HG03378 (cell line): ENCODE measurements around the gene HNRNPLL.
A peak's percentile ranks its signal among the peaks of the same experiment; 100 is the strongest.
"Not testable (repeated sequence)": the region's sequence is repeated elsewhere in the genome, so short reads cannot be mapped to it uniquely, and the experiment has no call there.

Source experiments
- ATAC-seq: cut with Tn5 transposase; IDR thresholded peaks from one replicate; pipeline ENCODE4 v1.9.1; 2021; ENCODE audit warnings: mild to moderate bottlenecking, moderate library complexity; ENCODE audit not compliant: unreplicated experiment

The HNRNPLL gene

GRCh38 chr2:38602732-38603401 lies at the start of gene HNRNPLL:
Gene HNRNPLL, minus strand, starts transcription at chr2:38602928. Its CDS starts 302 bp downstream, at chr2:38602626.
- peak; percentile 29 for ATAC-seq

- no peak for ATAC-seq
Measured at GRCh38 chr2:38650717-38651116, 48.0 kb upstream of the HNRNPLL start.

- ATAC-seq: no peak
Measured at GRCh38 chr2:38650012-38650411, 47.3 kb upstream of the HNRNPLL start.

GRCh38 chr2:38649176-38649728 lies 46.5 kb upstream of the HNRNPLL start:
- ATAC-seq: no peak

DNA sequence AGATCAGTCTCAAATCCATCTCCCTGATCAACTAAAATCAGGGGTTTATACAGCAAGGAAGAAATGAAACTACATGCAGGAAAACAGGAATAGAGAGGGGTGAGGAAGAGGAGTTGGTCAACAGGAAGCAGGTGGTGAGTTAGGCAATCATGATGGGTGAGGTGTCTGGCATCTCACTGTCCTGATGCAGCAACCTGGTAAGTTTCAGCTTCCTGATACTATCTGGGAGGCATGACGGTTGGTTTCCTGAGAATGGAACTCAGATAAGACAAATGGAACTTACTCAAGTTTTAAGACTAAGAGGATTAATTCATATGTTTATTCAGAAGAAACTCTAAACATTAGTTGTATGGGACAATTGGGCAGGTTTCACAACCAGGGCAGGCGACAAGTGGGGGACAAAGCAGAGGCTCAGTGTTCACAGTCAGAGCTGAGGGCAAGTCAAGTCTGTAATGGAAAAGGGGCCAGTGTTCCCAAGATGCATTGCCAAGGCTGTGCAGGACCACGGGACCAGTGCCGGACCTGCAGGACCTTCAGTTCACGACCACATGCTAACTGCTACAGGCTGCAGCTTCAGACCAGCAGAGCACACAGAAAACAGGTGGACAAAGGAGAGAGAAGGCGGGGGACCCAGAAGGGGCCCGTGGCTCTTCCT lies 45.5 kb upstream of the HNRNPLL start:
- no peak for ATAC-seq

- not testable (repeated sequence) for ATAC-seq
Measured at GRCh38 chr2:38643683-38644511, 41.2 kb upstream of the HNRNPLL start.

DNA sequence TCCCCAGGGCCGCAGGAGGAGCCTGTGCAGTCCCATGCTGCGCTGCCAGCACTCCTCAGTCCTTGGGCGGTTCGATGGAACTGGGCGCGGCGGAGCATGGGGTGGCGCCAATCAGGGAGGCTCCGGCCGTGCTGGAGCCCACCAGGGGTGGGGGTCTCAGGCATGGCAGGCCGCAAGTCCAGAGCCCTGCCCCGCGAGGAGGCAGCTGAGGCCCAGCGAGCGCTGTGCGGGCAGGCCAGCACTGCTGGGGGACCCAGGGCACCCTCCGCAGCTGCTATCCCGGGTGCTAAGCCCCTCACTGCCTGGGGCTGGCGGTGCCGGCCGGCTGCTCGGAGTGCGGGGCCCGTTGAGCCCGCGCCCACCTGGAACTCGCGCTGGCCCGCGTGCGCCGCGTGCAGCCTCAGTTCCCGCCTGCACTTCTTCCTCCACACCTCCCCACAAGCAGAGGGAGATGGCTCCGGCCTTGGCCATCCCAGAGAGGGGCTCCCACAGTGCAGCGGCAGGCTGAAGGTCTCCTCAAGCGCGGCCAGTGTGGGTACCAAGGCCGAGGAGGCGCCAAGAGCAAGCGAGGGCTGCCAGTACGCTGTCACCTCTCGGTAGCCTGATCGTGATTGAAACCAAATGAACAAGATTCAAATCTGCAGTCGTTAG lies 40.4 kb upstream of the HNRNPLL start:
- no peak for ATAC-seq

GRCh38 chr2:38642373-38643017 lies 39.8 kb upstream of the HNRNPLL start:
- not testable (repeated sequence) for ATAC-seq

DNA sequence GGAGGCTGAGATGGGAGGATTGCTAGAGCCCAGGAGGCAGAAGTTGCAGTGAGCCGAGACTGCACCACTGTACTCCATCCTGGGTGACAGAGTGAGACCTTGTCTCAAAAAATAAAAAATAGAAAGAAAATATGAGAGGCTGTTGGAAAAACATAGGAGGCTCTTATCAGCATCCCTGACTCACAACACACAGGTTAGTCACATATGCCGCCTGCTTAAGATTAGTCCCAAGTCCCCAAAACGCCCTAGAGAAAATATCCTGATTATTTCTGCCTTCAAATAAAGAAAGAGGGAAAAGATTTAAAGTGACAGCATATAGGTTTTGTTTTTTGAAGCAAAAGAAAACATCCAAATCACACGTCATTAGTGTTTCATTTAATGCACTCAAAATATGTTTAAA lies 33.3 kb upstream of the HNRNPLL start:
- no peak for ATAC-seq

DNA sequence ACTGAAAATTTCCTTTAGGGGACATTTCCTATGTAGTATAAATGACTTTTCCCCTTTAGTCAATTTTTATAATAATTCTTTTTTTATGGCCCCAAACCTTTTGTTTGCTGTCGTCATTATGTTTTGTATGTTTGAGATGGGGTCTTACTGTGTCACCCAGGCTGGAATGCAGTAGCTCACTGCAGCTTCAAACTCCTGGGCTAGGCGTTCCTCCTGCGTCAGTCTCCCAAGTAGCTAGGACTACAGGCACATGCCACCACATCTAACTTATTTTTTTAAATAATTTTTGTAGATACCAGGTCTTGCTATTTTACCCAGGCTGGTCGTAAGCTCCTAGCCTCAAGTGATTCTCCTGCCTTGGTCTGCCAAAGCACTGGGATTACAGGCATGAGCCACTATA lies 32.4 kb upstream of the HNRNPLL start:
- ATAC-seq: no peak

GRCh38 chr2:38634684-38635083 lies 32.0 kb upstream of the HNRNPLL start:
- peak; percentile 93 for ATAC-seq

GRCh38 chr2:38633895-38634294 lies 31.2 kb upstream of the HNRNPLL start:
- no peak for ATAC-seq

DNA sequence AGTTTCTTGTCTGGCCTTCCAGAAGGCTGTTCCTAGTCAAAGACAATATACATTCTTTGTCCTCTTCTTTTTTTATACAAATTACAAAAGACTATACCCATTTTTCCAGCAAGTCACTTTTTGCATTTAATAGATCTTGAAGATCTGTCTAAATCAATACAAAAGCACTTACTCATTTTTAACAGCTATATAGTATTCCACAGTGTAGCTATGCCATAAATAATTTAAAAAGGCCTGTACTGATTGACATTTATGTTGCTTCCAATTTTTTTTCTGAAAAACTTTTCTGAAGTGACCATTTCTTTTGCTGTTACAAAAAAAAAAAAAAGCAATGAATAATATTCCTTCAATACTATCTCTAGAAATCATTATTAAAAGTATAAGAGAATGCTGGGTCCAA lies 30.3 kb upstream of the HNRNPLL start:
- no peak for ATAC-seq

- peak; percentile 39 for ATAC-seq
Measured at GRCh38 chr2:38631976-38632375, 29.2 kb upstream of the HNRNPLL start.

- ATAC-seq: no peak
Measured at GRCh38 chr2:38629684-38630083, 27.0 kb upstream of the HNRNPLL start.

DNA sequence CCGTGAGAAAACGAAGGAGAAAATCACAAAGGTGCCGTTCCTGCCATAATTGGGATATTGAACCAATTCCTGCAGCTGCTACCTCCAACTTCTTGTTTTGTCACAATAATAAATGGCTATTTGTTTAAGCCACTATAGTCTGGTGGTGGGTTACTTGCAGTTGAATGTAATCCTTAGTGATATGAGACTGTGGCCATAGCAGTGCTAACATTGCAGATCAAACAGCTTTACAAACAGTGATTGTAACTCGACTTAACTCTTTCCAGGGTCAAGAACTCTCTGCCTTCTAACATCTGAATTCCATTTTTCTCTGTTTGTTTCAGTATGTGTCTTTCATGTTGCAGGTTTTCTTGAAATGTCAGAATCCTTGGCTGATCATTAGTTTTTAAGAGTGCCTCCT lies 24.7 kb upstream of the HNRNPLL start:
- no peak for ATAC-seq

DNA sequence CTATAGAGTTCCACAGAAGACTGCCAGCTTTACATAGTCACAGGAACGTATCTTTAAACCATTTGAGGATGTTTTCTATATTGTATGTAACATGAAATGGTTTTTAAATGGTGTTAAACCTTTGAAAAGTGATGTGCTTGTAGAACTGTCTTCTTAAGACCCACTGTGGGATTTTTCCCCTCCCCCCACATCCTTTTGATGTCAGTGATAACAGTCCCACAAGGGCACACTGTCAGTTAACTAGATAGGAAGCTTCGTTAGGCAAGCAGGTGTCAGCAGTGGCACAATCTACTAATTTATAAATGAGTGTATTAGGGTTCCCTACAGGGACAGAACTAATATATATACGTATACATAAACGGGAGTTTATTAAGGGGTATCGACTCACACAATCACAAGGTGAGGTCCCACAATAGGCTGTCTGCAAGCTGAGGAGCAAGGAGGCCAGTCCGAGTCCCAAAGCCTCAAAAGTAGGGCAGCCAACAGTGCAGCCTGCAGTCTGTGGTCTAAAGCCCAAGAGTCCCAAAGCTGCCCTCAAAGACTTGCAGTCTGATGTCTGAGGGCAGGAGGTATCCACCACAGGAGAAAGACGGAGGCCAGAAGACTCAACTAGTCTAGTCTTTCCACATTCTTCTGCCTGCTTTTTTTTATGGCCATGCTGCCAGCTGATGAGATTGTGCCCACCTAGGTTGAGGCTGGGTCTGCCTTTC lies 23.8 kb upstream of the HNRNPLL start:
- no peak for ATAC-seq

GRCh38 chr2:38622210-38622609 lies 19.5 kb upstream of the HNRNPLL start:
- ATAC-seq: no peak

DNA sequence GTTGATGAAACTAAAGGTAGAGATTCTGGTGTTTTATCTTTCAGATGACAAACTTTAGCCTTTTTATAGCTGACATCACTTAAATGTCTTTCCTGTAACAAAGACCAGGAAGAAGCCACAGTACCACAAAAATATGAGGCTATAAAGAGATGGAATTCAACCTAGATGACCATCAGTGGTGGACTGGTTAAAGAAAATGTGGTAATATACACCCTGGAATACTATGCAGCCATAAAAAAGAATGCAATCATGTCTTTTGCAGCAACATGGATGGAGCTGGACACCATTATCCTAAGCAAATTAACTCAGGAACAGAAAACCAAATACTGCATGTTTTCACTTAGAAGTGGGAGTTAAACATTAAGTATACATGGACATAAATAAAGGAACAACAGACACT lies 18.3 kb upstream of the HNRNPLL start:
- ATAC-seq: no peak
